WERI-Rb-1 (cell line): Measurements from ENCODE around the gene RALA.

Source experiments
- DNase-seq: peaks from one replicate; pipeline ENCODE4 v3.0.0-alpha.2; 2020
- H3K27ac ChIP-seq: fragments of 250-450 bp; sonication (Bioruptor Pico); 2 replicates; pipeline ENCODE4 v1.5.1; 2020; ENCODE audit warnings: mild to moderate bottlenecking, moderate library complexity
- H3K27me3 ChIP-seq: fragments of 250-450 bp; sonication (Bioruptor Pico); 2 replicates; pipeline ENCODE4 v1.5.1; 2021; ENCODE audit warnings: mild to moderate bottlenecking, low read depth, moderate library complexity; ENCODE audit not compliant: insufficient read depth, severe bottlenecking
- H3K36me3 ChIP-seq: fragments of 250-450 bp; sonication (Bioruptor Pico); 2 replicates; pipeline ENCODE4 v1.5.1; 2020; ENCODE audit warnings: mild to moderate bottlenecking, moderate library complexity
- H3K4me3 ChIP-seq: 2 replicates; pipeline ENCODE4 v1.5.1; 2011; ENCODE audit warnings: low read depth, mild to moderate bottlenecking, control low read depth, low read length
- H3K9me3 ChIP-seq: fragments of 250-450 bp; sonication (Bioruptor Pico); 2 replicates; pipeline ENCODE4 v1.5.1; 2021; ENCODE audit warnings: mild to moderate bottlenecking, moderate library complexity; ENCODE audit not compliant: severe bottlenecking
- TF ChIP-seq, protein P1 (sequence below): IDR thresholded peaks from 2 replicates; pipeline ENCODE4 v1.5.1; 2011; ENCODE audit warnings: low read depth, mild to moderate bottlenecking, control low read depth, inconsistent platforms, low read length

The RALA gene

DNA sequence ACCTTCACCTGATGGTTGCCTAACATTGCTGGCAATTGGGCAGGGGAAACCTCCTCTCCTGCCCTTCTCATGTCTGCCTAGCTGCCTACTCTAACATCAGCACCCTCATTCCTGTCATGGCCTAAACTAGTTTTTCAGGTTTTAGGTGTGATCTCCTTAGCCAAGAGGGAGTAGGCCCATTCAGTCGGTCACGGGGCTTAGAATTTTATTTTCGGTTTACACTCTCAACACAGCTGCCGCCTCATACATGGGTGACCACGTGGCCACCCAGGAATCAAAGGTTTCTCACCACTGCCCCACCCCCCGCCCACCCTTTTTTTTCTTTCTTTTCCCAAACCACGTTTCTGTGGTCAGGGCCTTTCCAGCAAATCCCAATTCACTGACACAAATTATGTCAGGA is 97.2 kb downstream of the RALA start:
- Histone ChIP-seq H3K9me3 (peaks cover 6% of the 10 kb centered on the region), H3K27ac (no peak overlapping the region), H3K4me3 (no peak overlapping the region), H3K36me3 (no peaks in the 10 kb centered on the region), H3K27me3 (no peaks in the 10 kb centered on the region)
- DNase-seq, result no peak
- TF ChIP-seq, protein P1, sequence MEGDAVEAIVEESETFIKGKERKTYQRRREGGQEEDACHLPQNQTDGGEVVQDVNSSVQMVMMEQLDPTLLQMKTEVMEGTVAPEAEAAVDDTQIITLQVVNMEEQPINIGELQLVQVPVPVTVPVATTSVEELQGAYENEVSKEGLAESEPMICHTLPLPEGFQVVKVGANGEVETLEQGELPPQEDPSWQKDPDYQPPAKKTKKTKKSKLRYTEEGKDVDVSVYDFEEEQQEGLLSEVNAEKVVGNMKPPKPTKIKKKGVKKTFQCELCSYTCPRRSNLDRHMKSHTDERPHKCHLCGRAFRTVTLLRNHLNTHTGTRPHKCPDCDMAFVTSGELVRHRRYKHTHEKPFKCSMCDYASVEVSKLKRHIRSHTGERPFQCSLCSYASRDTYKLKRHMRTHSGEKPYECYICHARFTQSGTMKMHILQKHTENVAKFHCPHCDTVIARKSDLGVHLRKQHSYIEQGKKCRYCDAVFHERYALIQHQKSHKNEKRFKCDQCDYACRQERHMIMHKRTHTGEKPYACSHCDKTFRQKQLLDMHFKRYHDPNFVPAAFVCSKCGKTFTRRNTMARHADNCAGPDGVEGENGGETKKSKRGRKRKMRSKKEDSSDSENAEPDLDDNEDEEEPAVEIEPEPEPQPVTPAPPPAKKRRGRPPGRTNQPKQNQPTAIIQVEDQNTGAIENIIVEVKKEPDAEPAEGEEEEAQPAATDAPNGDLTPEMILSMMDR, result no peak

DNA sequence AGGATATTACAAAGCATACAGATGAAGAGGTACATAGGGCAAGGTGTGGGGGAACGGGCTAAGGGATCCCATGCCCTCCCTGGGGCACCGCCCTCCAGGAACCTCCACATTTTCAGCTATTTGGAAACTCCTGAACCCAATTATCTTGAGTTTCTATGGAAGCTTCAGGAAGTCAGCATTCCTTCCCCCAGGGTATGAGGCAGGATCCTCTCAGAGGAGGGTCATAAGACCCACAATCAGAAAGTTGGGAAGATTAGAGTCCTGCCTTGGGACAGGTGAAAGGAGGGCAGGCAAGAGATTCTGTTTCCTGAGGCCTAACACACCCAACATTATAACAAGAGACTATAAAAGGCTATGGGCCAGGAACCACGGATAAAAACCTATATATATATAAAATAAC is 98.0 kb downstream of the RALA start:
- TF ChIP-seq, protein P1, result no peak
- Histone ChIP-seq H3K36me3 (no peaks in the 10 kb centered on the region), H3K9me3 (no peaks in the 10 kb centered on the region), H3K27me3 (no peaks in the 10 kb centered on the region), H3K4me3 (no peak overlapping the region), H3K27ac (no peak overlapping the region)
- no peak for DNase-seq

DNA sequence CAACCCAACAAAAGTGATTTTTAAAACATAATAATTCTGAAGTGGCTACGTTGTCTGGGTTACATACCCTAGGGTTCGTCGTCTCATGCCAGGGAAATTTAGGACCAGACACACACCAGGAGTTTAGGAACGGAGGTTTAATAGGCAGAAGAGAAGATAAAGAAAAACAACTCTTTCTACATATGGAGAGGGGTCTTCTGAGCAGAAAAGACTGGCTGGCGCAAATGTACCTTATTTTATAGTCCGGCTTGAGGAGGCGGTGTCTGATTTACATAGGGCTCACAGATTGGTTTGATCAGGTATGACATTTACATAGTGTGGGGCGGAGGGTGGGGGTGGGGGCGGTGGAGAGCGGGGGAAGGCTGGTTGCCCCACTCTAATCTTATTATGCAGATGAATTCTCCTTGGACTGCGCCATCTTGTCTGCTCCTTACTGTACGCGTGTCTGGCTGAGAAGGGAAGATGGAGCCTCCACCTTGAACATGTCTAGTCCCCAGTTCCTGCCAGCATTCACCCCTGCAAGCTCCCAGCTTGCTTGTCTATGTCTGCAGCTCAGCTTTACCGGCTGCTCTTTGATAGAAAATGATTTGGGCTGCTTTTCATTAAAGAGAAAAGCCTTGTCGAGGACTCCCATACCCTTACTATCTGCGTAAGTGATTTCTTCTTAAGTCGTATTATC is 98.7 kb downstream of the RALA start:
- TF ChIP-seq, protein P1, result no peak
- no peaks in the 10 kb centered on the region for H3K27me3 ChIP-seq
- no peaks in the 10 kb centered on the region for H3K36me3 ChIP-seq
- H3K27ac ChIP-seq, result no peak overlapping the region
- no peak overlapping the region for H3K4me3 ChIP-seq
- no peak for DNase-seq
- H3K9me3 ChIP-seq, result no peaks in the 10 kb centered on the region

DNA sequence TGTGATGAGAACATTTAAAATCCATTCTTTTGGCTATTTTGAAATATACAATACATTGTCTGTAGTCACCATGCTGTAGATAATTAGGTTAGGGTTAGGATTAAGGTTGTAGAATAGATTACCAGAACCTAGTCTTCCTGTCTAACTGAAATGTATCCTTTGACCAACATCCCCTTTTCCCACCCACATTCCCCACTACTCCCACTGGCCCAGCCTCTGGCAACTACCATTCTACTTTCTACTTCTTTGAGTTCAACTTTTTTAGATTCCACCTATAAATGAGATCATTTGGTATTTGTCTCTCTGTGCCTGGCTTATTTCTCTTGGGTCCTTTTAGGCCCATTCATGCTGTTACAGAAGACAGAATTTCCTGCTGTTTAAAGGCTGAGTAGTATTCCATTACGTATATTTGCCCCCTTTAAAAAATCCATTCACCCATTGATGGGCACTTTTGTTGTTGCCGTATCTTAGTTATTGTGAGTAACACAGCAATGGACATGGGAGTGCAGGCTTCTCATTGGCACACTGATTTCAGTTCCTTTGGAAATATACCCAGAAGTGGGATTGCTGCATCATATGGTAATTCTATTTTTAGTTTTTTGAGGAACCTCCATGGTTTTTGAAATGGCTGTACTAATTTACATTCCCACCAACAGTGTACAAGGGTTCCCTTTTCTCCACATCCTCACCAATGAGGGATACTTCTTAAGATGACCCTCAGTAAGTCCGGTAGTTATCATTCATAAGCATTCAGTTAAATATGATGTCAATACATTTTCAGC is 104.0 kb downstream of the RALA start:
- no peak overlapping the region for H3K27ac ChIP-seq
- no peaks in the 10 kb centered on the region for H3K27me3 ChIP-seq
- no peaks in the 10 kb centered on the region for H3K36me3 ChIP-seq
- DNase-seq, result no peak
- H3K4me3 ChIP-seq, result no peak overlapping the region
- H3K9me3 ChIP-seq, result no peaks in the 10 kb centered on the region
- TF ChIP-seq, protein P1, result no peak

DNA sequence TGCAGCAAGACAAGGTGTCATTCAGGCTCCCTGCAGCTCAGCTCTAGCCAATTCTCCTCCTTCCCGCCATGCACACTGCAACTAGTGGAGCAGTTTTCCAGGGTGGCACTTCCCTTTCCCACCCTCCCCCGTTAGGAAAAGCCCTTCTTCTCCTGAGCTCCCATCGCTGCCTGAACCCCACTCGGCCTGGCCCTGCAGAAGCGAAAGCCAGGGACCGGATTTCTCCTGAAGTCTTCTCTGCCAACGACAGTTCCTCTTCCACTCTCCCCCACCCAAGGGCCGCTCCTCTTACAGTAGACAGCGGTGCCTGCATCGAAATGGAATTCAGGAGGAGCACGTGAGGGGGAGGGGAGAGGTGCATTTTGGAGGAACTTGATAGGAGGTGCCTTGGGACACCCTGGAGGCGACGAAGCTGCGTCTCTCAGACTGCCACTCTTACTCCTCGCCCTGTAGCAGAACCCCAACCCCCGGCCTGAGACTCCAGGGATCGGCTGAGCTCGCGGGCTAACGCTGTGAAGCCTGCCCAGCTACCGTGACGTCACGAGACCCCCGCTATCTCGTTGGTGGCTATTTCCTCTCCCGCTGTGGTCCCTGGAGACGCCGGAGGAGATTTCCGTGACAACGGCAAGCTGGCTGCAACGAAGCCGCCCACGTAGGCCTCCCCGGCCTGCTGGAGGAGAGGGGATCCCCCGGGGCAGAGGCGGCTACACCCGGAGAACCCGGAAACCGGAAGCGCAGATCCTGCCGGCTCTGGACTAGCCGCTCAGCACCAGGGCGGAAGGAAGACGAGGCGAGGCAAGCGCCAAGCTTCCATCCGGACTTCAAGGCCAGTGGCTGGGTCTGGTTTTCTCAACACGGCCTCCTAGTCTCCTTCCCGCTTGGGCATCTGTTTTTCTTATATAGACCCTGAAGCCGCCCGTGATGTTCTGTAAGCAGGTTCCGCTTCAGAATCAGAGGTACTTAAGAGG is 109.7 kb downstream of the RALA start:
- Histone ChIP-seq H3K27ac (peak overlapping the region; percentile 46), H3K27me3 (no peaks in the 10 kb centered on the region), H3K36me3 (peaks cover 4% of the 10 kb centered on the region), H3K9me3 (no peaks in the 10 kb centered on the region), H3K4me3 (peak overlapping the region; percentile 77)
- TF ChIP-seq, protein P1, result no peak
- peak; percentile 96 for DNase-seq
